GM12873 (cell line): ENCODE results near the gene ITGB6.

Source experiments
- CTCF ChIP-seq: IDR thresholded peaks from 2 replicates; pipeline ENCODE4 v1.5.1; 2012; ENCODE audit warnings: low read depth, mild to moderate bottlenecking, moderate library complexity, low read length, control low read depth; ENCODE audit not compliant: insufficient read depth; ENCODE audit errors: missing control alignments

The ITGB6 gene

GRCh38 chr2:160169988-160170387 is 30.1 kb downstream of the ITGB6 start:
- no peak for TF ChIP-seq CTCF

GRCh38 chr2:160169471-160169870 is 30.6 kb downstream of the ITGB6 start:
- TF ChIP-seq CTCF, result no peak

GRCh38 chr2:160168878-160169277 is 31.2 kb downstream of the ITGB6 start:
- TF ChIP-seq CTCF, result no peak

- TF ChIP-seq CTCF, result no peak
These were observed 32.9 kb downstream of the ITGB6 start for GRCh38 chr2:160167089-160167740.

- TF ChIP-seq CTCF, result no peak
These were observed 34.1 kb downstream of the ITGB6 start for GRCh38 chr2:160165996-160166395.

- TF ChIP-seq CTCF, result no peak
These were observed 35.0 kb downstream of the ITGB6 start for GRCh38 chr2:160165081-160165480.

- TF ChIP-seq CTCF, result no peak
These were observed 41.9 kb downstream of the ITGB6 start for GRCh38 chr2:160157861-160158829.
